ENCODE data around the gene CLIC6.

DNA sequence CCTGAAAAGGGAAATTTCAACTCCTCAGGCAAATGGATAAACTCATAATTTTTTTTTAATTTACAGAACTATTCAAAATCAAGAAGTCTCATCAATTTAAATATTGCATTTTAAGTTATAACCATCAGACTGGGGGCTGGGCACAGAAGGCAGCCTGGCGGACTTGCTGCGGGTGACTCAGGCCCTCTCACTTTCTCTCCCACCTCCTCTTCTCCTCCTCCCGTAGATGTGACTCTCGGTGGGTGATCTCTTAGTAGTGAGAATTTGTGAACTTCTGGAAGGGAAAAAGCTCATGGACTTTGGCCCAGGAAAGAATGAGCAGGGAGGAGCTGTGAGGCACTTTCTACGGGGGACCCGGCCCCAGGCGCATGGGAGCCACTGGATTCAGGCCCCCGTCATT is 32.9 kb downstream of the CLIC6 start:
- TF ChIP-seq, protein P1, sequence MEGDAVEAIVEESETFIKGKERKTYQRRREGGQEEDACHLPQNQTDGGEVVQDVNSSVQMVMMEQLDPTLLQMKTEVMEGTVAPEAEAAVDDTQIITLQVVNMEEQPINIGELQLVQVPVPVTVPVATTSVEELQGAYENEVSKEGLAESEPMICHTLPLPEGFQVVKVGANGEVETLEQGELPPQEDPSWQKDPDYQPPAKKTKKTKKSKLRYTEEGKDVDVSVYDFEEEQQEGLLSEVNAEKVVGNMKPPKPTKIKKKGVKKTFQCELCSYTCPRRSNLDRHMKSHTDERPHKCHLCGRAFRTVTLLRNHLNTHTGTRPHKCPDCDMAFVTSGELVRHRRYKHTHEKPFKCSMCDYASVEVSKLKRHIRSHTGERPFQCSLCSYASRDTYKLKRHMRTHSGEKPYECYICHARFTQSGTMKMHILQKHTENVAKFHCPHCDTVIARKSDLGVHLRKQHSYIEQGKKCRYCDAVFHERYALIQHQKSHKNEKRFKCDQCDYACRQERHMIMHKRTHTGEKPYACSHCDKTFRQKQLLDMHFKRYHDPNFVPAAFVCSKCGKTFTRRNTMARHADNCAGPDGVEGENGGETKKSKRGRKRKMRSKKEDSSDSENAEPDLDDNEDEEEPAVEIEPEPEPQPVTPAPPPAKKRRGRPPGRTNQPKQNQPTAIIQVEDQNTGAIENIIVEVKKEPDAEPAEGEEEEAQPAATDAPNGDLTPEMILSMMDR (IDR thresholded peaks at IDR 0.05) = no peak
- no peak for TF ChIP-seq POLR2A (IDR thresholded peaks at IDR 0.05)
